Stimulated activated CD4-positive, alpha-beta T cell treated with anti-CD3 and anti-CD28 coated beads, Interleukin-4, amount 100 ng/mL, for 24 hours (primary cell): Measurements from ENCODE around the gene NCKAP5L.
"Not testable (repeated sequence)": the region's sequence is repeated elsewhere in the genome, so short reads cannot be mapped to it uniquely, and the experiment has no call there.

ENCODE experiments used
- DNase-seq: peaks from one replicate; pipeline ENCODE4 v3.0.0-alpha.2; 2020

Gene NCKAP5L, protein sequence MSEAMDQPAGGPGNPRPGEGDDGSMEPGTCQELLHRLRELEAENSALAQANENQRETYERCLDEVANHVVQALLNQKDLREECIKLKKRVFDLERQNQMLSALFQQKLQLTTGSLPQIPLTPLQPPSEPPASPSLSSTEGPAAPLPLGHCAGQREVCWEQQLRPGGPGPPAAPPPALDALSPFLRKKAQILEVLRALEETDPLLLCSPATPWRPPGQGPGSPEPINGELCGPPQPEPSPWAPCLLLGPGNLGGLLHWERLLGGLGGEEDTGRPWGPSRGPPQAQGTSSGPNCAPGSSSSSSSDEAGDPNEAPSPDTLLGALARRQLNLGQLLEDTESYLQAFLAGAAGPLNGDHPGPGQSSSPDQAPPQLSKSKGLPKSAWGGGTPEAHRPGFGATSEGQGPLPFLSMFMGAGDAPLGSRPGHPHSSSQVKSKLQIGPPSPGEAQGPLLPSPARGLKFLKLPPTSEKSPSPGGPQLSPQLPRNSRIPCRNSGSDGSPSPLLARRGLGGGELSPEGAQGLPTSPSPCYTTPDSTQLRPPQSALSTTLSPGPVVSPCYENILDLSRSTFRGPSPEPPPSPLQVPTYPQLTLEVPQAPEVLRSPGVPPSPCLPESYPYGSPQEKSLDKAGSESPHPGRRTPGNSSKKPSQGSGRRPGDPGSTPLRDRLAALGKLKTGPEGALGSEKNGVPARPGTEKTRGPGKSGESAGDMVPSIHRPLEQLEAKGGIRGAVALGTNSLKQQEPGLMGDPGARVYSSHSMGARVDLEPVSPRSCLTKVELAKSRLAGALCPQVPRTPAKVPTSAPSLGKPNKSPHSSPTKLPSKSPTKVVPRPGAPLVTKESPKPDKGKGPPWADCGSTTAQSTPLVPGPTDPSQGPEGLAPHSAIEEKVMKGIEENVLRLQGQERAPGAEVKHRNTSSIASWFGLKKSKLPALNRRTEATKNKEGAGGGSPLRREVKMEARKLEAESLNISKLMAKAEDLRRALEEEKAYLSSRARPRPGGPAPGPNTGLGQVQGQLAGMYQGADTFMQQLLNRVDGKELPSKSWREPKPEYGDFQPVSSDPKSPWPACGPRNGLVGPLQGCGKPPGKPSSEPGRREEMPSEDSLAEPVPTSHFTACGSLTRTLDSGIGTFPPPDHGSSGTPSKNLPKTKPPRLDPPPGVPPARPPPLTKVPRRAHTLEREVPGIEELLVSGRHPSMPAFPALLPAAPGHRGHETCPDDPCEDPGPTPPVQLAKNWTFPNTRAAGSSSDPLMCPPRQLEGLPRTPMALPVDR (N-terminal part only)

DNA sequence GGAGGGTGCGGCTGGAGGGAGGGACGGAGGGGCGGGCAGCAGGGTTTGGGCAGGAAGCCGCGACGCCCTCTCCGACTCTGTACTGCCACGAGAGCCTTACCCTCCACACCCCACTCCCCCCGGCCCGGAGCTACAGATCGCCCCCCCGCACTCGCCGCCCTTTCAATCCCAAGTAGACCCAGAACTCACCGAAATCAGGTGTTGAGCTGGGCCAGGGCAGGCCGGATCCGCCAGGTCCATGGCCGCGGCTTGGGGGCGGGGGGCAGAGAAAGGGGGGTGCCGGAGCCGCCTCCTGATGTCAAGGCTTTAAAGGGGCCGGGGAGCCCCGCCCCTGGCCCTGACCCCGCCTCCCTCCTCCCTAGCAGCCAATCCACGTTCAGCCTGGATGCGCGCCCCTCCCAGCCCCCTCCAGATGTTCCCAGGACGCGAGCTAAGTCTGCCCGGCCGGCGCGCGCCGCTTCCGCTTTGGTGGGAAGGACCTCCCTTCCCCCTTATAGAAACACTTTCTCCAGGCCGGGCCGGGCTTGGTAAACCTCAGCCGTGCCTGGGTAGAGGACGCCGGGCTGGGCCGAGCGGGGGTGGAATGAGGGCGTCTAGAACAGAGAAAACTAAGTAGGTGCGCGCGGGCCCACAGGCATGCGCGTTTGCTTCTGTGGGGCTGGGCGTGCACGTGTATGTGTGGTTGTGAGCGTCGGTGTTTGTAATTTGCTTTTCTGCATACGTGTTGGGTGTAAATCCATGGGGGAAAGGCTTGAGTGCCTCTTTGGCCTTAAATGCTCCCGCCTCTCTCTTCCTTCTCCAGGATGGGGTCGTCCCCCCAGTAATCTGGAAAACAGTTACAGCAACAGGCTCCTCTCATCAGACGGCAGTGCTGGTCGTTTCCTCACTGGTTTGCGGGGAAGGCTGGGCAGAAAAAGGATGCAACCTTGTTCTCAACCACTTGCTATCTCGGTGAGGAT is at the start of gene NCKAP5L:
TSS of gene NCKAP5L (minus strand) at position 281 of the 959 bp plus-strand sequence. CDS start 24,369 bp downstream, outside the sequence.
- DNase-seq, result peak; percentile 94

DNA sequence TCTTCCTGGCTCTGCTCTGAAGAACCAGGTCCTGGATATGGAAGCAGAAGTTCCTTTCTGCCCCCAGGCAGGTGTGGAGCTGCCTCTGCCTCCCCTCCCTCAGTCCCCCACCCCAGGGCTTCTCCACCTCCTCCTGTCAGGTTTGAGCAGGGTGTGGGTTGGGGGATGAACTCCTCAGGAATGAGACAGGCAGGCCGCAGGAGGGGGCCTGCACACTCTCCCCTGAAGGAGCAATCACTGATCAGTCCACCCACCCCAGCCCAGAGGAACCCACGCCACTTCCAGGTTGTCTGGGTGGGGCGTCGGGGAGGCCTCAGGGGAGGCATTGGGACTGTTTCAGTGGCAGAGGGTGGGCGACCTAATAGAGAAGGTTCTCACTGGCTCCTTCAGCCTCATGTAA is 48.9 kb upstream of the NCKAP5L start:
- DNase-seq, result no peak

DNA sequence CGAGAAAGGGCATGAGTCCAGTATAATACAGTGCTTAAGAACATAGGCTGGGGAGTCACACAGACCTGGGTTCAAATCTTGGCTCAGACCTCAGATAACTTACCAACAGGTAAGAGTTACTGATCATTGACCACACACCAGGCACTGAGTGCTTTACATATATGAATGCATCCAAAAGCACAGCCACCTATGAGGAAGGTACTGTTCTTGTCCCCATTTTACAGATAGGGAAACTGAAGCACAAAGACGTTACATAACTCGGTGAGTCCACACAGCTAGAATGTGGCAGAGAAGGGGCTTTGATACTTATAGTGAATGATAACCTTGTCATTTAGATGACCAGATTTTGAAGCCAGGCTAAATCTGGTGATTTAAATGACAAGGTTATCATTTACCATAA is 47.9 kb upstream of the NCKAP5L start:
- DNase-seq, result no peak

DNA sequence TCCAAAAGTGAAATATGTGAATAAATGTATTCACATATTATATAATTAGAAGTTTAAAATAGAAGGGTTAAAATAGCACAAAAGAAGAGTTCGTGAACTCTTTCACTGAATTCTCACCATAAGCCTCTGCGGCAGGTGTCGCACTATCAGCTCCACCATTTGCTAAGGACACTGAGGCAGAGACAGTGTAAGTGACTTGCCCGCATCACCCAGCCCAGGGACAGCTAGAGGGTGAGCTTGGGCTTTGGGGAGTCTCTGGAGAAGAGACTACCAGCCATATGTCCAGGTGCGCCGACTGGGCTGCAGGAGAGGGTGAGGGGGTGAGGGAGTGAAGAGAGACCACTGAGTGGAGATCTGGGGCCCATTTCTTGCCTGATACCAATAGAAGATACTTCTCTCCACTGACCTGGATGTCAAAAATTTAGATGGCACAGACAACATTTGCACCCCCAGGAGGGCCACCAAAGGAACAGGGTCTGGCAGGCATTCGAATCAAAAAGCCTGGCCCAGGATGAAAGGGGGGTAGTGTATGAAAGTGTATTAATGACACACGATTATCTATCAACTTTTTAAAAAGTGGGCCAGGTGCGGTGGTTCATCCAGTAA is 47.0 kb upstream of the NCKAP5L start:
- DNase-seq, result no peak

DNA sequence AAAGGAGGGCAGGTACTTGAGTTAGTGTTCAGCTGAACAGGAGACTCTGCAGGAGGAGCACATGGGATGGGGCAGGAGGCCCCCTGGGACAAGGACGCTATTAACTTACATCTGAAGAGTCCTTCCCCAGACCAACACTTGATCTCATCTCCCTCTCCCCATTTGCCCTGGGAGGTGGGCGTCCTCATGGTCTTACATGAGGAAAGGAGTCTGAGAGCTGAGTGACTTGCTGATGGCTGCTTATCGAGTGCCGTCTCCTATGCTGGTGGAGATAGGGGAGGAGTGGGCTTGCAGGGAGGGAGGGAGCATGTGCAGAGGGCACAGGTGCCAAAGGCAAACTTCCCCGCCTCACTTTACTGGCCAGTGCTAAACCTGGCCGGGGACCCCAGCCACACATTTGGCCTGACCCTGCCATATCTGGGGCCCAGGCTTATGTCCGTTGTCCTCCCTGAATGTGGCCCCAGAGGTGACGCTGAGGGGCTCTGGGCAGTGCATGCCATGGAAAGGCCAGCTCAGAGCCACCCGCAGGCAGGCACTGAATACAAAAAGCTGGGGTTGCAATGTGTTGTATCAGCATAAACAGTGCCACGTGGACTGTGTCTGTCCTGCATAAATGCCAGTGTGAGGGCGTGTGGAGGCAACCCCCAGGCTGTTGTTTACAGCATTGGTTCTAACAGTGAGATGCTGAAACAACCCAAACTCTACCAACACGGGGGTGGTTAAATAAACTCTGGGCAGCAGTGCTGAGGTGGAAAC is 46.1 kb upstream of the NCKAP5L start:
- no peak for DNase-seq

DNA sequence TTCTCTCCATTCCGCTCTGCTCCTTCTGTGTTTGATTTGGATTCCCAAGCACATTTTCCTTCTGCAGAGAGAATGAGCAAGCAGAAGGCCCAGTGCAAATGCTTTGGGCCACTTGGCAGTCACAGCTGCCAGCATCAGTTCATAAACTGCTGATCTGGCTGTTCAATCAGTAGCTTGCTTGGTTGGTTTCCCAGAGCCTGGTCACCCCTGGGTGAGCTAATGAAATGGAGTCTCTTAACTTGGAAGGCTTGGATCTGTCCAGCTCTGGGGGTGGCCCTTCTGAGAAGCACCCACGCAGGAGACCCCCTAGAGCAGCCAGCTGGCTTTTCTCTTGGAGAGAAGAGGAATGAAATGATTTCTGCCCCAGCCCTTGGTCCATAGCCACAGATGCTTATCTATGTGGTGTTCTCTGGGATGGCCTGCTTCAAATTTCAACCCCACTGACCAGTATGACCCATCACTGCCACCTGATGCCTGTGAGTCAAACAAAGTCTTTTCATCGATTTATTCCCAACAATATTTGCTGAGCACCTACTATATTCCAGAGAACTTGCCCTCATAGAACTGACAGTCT is 45.2 kb upstream of the NCKAP5L start:
- no peak for DNase-seq

DNA sequence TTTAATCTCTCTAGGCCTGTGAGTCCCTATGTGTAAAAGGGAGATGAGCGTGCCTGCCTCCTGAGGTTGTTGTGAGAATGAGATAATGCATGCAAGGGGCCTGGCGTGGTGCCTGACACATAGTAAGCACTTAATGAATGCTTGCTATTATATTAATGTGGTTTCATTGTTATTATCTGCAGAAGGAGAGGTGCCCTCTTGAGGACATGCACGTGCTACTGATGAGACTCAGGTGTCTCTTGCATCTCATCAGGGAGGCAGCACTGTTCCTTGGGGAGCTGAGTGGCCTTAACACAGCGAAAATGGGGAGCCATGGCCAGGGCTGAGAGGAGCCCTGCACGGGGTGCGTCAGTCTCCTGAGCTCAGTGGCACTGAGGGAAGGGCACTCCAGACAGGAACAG is 44.6 kb upstream of the NCKAP5L start:
- no peak for DNase-seq

DNA sequence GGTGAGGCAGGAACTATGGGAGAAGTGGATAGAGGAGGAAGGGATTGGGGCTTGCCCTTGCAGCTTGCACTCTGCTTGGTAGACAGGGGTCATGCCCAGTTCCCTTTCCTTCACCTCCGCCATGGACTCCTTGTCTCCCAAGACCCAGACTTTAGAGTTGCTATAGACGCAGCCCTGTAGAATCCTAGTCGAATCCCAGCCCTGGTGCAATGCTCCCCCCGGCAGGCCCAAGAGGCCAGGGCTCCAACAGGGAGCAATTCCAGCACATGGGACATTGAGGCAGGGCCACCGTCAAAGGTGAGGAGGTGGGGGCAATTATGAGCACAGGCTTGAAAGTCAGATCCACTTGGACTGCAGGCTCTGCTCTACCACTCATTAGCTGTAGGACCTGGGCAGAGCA is 44.2 kb upstream of the NCKAP5L start:
- DNase-seq, result no peak

DNA sequence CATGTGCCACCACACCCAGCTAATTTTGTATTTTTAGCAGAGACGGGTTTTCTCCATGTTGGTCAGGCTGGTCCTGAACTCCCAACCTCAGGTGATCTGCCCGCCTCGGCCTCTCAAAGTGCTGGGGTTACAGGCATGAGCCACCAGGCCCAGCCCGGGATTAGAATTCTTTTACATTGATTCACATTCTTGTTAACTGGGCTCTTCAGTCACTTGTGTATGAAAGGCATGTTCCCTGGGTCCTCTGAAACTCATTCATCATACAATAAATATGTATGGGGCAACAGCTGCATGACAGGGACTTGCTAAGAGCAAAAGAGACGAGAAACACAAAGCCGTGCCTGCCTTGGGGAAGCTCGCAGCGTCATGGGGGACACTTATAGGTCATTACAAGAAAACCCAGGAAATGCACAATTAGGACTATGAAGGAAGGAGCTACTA is 43.6 kb upstream of the NCKAP5L start:
- DNase-seq, result not testable (repeated sequence)

DNA sequence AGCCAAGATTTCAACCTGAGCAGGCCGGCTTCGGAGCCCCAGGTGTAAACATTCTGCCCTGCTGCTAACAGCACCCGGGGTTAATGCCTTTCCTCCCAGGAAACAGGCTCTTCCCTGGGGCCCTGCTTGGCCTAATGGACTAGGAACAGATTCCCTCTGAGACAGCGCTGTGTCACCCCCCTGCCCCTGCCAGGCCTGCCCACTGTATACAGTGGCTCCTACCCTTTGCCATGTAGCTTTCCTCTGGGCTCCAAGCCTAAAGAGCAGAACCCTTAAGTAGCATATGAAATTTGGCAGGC is 43.0 kb upstream of the NCKAP5L start:
- no peak for DNase-seq

DNA sequence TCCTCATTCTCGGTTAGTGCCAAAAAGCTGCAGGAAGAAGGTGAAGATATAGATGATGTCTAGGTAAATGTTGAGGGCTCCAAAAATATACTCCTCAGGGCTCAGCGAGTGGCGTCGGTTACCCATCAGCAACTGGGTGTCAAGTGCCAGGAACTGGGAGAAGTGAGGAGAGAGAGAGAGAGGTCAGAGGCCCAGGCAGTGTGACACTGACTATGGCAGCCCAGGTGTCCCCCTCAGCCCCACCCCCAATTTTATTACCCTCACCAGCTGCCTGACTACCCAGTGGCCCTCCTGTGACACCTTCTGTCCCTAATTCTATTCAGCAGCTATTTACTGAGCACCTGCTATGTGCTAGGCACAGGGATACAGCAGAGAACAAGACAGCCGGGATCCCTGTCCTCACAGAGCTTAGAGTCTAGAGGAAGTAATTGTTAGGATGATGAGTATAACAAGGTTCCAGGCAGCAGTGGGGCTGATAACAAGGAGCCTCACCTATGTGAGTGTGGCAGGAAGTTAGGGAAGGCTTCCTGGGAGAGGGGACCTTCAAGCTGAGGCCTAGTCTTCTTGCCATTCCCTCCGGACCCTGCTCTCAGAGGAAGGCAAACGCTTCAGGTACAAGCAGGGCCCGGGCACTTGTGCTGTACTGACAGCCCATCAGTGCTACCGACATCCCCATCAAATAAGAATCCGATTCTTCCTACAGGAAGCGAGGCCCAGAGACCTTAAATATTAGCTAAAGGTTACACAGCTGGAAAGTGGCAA is 42.5 kb upstream of the NCKAP5L start:
- DNase-seq, result no peak

DNA sequence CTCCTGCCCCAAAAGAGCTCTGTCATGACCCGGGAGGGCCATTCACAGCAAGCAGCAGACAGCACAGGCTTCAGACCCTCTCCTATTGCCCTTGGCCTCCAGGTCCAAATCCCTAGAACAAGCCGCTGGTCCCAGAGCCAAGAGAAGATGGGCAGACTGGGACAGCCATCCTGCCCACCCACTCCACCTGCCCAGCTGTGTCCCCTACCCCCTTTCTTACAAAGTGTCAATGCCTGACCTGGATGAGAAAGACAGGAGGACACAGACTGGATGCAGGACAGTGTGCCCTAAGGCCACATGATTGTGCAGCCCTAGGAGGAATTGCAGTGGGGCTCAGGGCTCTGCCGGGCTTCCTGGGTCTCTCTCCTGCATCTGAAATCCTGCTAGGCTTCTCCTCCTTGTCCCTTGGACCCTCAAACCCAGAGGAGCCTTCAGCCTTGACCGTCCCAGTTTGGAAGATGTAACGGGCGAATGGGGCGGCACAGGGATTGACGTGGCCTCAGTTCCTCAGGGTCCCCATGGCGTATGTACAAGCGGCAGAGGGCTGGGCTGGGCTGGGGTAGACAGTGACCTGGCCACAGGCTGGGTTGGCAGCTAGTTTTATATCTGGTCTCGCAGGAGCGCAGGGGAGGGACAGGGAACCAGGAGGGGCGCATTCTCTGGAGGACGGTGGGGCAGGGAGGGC is 41.7 kb upstream of the NCKAP5L start:
- DNase-seq, result no peak

DNA sequence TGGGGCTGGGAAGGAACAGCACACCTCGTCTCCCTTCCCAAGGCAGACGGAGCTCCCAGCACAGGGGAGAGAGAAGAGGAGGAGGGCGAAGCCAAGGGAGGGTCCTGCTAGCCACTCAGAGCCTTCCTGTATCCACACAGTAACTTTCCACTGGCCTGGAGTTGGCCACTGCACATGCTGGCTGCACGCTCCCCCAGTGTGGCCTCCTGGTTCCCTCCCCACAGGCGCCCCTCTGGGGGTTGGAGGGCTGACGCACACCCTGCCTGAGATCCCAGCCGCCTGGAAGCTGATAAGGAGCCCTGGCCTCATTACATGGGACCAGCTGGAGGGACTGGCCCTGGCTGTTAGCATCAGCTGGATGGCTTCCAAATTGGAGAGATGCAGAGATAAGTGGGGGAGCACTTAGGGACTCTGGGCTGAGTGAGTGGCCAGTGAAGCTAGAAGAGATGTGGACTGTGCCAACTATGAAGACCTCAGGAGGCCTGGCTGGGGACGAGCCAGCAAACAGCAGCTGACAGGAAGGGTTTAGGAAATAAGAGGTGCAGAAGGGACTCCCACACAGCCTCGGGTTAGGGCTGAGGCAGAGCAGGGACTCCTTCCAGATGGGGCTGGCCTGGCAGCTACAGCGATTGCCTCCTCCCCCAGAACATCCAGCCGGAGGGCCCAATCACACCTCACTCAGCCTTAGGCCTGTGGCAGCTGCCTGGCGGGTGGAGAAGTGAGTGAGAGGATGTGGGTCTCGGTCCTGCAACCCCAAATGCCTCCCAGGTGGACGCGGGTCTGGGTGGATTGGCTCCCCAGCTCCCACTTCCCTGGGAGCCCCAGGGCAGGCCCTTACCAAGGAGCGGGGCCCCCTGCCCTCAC is 41.0 kb upstream of the NCKAP5L start:
- no peak for DNase-seq

DNA sequence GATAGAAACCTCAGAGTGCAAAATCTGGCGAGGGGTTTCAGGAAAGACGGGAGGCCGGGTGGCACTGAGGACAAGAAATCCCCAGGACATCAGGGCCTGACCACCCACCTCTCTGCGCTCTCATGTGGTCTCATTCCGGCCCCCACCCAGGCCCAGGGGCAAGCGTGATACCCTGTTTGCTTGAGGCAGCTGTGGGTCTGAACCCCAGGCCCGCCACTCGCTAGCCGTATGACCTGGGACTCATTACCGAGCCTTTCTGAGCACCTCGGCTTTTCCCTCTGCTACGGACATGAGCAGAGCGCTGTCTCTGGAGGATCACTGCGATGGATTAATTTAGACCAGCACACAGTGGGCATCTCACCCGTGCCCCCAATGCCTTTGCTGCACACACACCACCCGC is 40.2 kb upstream of the NCKAP5L start:
- DNase-seq, result no peak

DNA sequence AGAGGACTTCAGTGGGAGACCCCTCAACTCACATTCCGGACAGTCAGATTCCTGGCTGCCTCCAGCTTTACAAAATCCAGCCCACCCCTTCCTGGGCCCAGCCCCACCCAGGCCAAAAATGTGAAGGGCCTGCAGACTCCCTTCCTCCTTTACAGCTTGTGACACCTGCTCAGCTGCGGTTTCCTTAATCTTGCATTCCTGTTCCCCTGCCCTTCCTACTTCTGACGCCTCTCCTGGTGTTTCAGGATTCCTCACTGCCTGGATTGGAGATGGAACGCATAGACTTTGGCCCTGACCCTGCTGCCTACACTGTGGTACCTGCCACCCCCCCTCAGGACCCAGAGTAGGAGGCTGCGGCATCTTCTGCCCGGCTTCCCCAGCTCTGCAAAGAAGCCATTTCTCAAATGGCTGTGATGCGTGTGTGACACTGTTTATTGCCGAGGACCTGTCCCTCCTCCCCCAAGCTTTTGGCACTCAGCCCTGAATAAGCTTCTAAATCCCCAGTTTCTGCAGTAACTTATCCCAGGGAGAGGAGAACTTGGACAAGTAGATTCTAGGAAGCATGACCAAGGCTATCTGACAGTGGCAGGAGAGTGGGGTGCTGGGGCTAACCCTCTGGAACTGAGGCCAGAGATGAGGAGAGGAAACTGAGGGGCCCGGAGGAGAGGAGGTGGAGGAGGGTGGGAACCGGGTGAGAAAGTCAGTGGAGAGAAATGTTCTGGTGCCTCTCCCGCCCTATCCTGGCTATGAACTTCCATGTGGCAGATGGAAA is 39.5 kb upstream of the NCKAP5L start:
- no peak for DNase-seq

DNA sequence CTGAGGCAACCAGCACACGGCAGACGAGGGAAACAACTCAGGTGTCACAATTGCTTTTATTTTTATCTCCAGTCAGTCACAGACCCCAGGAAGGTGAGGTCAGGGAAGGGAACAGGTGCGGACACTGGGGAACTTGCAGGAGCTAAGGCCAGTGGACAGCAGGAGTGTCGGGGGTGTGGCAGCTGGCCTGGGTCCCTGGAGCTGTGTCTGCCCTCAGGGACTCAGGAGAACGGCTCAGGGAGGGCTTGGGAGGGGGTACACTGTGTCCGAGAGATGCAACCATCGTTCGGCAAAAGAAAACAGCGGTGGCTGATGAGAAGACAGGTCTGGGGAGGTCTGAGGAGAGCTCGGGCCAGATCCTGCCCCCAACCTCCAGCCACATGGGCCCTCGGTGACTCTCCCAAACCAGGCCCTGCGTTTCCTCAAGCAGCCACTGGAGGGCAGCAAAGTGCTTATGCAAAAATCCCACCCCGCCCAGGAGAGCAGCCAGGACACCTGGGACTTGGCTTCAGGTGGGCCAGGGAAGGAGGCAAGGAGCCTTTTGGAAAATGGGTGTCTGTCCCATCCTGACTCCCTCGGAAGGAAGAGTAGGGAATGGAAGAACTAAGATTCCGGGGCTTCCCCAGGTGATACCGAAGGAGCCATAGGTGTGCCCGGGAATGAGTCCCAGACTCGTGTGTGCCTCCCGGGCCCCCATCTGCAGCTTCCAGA is 38.8 kb upstream of the NCKAP5L start:
- DNase-seq, result peak; percentile 79

DNA sequence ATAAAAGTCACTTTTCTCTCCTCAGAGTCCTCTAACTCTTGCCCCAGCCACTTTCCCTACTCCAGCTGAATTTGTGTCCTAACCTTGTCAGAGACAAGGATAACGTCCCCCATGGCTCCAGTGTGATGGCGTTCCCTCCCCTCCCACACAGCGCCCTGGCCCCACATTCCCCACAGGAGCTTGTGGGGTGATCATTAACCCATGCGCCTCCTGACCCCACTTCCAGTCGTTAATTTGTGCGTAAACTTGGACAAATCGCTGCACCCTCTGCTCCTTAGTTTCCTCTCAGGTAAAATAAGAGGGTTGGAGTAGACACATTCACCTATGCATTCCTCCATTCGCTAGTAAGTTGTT is 37.5 kb upstream of the NCKAP5L start:
- DNase-seq, result no peak
